Esophagus mucosa (tissue), 1 donor: ENCODE results near the gene PLPP4. TPM values are rescaled to one million over a fixed set of nuclear protein-coding genes. Genes with fewer than 3 reads are reported as not detected.

Source experiments
- ATAC-seq: fragments of 200-7000 bp; cut with Tn5 transposase; one replicate; pipeline ENCODE4 v1.9.1; 2020
- total RNA-seq: library from RNA; stranded (reverse); gene quantifications from one replicate; pipeline ENCODE4 v1.2.4, GENCODE V29; 2023
- donor health status: DM: yes; HTN: yes; CAD: no.

The PLPP4 gene
- total RNA-seq, 1 donor from 2014 or later, result not detected

DNA sequence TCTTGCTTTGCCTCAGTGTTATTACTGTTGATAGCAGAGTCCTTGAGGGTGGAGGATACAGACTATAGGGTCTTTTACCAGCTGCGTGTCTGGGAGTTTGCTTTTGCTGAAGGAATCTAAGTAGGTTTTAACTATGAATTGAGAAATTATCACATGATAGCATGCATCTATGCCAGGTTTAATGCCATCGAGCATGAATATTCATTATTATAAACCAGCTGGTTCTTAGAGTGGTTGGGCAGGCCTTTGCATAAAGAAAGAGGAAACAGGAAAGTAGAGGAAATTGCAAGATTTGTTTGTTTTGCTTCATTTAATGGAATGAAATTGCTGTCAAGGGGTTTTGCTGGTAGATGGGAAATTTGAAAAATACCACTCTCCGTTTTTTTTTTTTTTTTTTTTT is 70.7 kb downstream of the PLPP4 start:
- ATAC-seq, result no peak

DNA sequence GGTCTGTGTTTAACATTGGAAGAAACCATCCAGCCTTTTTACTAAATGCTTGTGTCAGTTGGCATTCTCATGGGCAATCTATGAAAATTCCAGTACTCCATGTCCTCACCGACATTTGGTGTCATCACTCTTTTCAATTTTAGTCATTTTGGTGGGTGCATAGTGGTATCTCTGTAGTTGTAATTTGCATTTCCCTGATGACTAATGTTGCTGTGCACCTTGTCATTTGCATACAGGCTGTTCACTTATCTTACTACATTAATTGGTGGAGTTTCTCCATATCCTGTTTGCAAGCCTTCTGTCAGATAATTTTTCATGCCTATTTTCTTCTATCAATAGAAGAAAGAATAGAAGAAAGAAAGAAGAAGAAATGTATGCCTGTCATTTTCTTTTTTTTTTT is 73.7 kb downstream of the PLPP4 start:
- no peak for ATAC-seq

DNA sequence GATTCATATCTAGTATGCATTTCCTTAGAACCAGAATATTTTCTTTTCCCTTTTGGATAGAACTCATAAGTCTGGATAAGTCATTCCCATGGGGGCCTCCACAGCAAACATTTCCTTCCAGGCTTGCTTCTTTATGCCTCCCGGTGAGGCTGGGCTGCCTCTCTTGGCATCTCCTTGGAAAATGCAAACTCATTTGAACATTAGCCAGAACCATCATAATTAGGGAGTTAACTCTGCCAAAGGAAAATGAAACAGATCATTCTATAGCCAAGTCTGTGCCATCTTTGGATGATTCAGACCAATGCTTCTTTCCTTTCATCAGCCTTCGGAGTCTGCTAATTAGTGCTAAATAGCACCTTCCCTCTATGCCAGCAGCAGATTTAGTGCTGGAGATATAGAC is 81.1 kb downstream of the PLPP4 start:
- ATAC-seq, result no peak

DNA sequence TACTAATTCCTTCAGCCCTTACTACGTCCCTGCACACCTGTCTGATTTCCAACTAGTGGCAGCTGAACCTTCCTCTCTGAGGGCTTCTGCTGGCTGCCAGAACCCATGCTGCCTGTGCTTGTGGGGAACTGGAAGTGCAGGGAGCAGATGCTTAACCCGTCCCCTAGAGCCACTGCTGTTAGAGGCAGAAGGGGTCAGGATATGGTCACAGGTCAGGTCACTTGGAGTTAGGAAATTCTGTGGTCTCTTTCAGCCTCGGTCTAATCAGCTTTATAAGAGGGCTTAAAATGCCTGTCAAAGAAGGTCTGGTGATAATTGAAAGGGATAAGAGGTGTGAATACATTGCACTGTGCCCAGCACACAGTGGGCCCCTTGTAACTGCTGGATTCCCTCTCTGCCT is 82.0 kb downstream of the PLPP4 start:
- no peak for ATAC-seq

DNA sequence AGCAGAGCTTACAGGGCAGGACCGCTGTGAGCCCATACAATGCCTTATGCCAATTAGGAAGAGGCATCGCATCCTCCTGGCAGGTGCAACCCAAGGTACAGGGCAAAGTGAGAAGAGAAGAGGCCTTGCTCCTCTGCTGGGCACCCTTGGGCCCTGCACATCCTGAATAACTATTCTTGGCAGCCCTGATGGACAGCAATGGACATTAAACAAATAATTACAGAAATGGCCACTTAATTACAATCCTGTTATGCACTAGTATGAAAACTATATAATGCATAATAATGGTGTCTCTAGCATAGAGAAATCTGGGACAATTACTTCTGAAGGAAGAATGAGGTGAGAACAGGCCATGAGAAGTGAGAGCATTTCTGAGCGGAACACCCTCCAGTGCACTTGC is 83.5 kb downstream of the PLPP4 start:
- ATAC-seq, result no peak

DNA sequence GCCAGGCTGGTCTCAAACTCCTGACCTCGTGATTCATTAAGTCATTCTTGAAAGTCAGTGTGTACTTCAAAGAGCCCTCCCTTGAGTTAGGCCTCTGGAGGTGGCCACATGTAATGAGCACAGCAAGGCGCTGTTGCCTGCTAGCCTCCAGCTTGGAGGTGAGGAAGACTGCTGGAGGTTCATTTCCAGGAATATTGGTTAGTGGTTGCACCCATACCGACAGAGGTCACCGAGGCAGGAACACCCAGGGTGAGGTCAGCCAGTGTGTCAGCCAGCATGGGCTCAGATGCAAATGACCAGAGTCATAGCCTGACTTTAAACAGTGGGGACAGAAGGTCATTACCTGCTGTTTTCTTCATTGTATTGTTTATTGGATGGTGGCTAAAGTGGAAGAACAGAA is 85.0 kb downstream of the PLPP4 start:
- no peak for ATAC-seq

DNA sequence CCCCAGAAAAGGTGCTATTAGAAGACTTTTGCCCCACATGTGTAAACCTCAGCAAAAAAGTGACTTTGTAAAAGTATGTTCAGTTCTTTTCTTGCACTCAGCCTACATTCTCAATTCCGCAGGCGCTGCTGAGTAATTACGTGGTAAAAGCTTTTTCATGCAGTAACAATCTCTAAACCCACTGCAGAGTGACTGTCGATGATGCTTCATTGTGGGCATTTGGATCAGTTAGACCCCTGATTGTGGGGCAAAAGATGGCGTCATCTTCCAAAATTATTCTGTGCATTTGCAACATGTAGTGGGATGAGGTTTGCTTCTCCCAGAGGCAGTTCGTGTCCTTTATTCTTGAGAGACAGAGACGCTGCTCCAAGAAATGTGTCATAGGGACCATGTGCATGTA is 85.6 kb downstream of the PLPP4 start:
- ATAC-seq, result no peak

DNA sequence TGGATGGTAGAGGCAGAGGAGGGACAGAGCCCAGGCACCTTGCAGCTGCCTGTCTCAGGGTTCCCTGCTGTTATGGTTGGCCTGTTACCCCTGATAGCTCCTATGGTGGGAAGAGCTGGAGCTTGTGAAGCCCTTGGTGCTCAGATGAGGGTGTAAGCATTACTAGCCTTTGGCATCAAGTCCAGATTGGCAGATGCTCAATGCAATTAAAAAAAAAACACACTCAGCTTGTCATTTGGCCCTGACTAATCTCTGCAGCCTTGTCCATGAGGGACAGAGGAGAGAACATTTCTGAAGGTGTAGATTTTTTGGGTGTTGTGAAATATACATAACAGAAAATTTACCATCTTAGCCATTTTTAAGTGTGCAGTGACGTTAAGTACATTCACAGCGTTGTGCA is 86.3 kb downstream of the PLPP4 start:
- no peak for ATAC-seq

DNA sequence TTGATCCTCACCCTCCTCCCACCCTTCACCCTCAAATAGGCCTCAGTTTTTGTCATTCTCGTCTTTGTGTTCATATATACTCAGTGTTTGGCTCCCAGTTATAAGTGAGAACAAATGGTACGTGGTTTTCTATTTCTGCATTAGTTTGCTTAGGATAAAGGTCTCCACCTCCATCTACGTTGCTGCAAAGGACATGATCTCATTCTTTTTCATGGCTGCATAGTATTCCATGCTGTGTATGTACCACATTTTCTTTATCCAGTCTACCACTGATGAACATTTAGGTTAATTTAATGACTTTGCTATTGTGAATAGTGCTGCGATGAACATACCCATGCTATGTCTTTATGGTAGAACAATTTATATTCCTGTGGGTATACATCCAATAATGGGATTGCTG is 91.2 kb downstream of the PLPP4 start:
- no peak for ATAC-seq

DNA sequence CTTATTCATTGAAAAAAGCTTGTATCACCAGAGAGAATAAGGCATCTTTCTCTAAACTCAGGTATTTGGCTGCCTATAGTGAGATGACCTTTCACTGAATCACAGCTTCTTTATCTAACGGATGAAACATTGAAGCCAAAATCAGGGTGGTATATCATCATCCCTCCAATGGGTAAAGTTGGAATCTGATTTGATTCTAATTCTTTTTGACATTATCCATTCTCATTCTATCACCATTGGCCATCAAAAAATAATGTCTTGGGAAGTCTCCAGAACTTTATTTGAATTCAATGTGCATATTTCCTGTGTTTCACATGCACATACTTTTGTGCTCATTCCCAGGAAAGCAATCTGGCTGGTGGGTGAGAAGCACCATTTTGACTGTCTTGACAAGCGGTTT is 95.2 kb downstream of the PLPP4 start:
- no peak for ATAC-seq

DNA sequence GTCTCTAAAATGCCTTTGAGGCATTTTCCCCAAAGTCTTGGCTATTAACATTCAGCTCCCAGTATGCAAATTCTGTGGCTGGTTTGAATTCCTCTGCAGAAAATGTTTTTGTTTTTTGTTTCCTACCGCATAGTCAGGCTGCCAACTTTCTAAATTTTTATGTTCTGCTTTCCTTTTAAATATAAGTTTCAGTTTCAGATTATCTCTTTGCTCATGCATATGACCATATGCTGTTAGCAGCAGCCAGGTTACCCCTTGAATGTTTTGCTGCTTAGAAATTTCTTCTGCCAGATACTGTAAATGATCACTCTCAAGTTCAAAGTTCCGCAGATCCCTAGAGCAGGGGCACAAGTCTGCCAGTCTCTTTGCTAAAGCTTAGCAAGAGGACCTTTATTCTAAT is 96.9 kb downstream of the PLPP4 start:
- ATAC-seq, result no peak

DNA sequence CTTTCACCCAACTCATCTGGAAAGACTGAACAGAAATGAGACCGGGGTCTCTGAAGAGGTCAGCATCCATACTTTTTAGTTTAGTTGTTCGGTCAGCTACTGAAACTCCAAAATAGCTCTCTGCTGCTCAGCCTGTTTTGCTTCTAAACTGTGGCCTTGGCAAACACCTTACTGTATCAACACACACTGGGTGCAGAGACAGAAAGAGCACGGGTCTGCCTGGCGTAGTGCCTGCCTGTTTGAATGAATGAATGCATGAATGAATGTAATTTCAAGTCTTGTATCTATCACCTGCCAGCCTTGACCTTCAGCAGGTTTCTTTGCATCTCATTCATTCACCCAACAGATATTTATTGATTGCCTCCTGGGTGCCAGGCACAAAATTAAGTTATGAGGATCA is 98.4 kb downstream of the PLPP4 start:
- no peak for ATAC-seq

DNA sequence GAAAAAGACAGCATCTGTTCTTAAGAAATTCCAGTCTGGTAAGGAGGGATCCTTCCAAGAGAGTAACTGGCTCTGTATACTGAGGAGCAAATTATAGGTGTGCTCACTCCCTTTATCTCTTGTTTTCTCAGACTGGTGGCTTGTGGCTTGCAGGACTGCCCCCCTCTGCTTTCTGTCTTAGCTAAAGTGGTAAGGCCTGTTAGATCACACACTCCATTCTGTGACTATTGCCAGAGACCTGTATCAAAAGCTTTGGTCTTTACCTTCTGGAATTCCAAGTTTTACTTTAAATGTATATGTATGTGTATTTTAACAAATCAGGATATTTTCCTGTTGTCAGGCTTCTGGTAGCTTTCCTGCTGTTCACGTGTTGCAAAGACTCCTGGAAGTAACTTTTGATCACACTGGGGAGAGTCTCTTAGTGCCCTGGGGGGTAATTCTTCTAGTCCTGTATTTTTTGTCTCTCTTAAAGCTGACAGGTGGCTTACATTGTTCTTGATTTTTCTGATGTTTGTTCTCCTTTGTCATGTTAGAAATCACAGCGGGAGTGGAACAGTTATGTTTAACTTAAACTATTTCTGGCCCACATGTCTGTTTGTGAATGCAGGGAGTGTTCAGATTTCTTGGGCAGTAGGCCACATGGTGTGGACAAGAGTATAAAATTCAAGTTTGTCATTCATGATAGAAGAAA is 99.0 kb downstream of the PLPP4 start:
- ATAC-seq, result no peak

DNA sequence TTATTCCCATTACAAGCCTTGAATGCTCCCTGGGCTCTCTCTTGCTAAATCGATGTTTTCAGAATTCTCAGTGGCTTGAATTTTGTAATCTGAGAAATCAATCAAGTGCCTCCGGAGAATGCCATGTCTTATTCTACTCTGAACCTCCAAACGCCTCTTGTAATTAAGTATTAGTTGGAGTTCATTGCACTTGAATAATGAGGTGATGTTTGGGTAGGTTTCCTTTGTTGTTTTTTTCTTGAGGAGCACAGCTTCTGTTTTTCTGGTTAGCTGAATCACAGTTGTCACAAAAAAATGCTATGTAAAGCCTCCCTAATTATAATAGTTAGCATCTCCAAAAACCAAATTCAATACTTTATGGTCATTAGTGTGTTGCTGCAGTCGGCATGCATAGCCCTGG is 100.3 kb downstream of the PLPP4 start:
- no peak for ATAC-seq

DNA sequence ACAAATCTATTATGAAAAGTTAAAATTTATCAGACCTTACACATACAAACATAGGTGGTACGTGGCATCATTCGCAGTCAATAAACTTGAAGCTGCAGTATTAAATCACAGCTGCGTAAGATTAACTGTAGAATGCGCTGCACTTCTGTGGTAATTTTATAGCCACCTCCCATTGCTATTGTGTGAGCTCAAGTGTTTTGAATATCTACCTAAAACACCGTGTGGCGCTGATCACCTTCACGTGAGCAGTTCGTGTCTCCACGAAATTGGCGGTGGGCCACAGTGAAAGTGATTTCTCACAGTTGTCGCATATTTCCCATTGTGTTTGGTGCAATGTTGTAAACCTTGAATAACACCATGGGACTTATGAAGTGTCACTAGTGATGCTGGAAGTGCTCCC is 102.8 kb downstream of the PLPP4 start:
- ATAC-seq, result no peak

DNA sequence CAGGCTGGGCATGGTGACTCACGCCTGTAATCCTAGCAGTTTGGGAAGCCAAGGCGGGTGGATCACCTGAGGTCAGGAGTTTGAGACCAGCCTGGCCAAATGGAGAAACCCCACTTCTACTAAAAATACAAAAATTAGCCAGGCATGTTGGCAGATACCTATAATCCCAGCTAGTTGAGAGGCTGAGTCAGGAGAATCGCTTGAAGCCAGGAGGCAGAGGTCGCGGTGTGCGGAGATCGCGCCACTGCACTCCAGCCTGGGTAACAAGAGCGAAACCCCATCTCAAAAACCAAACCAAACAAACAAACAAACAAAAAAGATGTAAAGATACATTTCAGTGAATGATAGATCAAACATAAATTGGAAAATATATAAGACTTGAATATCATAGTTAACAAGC is 105.9 kb downstream of the PLPP4 start:
- no peak for ATAC-seq

DNA sequence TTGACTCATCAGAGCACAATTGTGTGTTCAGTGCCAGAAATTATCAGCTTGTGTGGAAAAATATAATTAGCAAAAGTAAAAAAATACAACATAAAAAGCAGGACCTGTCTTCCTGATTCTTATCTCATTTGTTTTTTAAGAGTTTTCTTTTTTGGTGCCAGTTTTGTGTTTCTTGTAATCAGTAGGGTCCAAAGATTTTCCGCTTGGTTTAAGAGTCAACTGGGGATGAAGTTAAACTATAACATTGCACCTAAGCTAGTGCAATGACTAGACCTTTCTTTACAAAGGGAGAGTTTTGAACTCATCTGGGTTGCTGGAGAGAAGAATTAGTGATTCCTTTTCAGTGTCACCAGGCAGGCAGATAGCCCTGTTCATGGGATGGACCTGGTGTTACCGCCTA is 113.4 kb downstream of the PLPP4 start:
- no peak for ATAC-seq

DNA sequence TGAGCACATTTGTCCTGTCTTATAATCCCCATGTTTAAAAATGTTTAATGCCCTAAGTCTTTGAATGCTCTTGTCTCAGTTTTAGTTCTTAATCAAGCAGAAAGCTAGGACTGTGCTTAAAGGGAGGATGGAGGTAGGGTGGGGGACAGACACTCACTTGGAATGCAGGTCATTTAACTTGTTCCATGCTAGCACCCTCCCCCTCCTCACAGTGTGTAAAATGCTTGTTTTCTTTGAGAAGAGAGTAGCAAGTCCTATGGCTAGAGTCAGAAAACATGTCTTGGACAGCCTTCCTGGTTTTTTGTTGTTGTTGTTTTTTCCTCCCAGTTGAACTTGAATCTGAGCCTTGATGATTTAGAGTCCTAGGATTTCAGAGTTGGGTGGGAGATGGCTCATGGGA is 114.2 kb downstream of the PLPP4 start:
- ATAC-seq, result no peak

DNA sequence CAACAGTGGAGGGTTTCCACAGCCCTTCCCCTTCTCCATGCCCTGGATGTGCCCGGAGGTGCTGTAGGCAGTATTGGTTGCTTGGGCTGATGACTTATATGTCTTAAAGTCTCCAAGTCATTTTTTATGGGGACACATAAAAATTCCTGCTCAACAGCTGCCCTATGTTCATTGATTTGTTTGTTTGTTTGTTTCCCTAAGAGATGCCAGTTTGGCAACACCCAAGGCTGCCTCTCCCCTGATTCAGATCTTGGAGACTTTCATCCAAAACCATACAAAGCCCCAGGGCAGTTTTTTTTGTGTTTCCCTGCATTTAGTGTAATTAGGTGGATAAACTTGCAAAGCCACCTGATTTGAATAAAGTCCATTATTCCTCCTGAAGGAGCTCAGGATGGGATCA is 115.3 kb downstream of the PLPP4 start:
- ATAC-seq, result no peak

DNA sequence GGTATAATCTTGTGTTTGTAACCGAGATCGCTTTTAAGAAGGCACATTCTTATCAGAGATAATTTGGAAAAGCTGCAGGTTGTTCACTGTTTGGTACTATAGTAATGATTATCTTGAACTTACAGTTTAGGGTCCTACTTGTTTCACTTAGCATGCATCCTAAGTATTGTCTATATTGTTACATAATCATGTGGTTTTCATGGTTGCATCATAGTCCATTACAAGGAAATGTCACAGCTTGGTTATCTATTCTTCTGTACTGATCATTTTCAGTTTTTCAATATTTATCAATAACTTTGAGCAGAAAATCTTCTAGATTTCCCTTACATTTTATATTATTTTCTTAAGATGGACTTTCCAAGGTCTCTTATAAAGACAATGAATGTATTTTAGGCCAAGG is 116.3 kb downstream of the PLPP4 start:
- no peak for ATAC-seq

DNA sequence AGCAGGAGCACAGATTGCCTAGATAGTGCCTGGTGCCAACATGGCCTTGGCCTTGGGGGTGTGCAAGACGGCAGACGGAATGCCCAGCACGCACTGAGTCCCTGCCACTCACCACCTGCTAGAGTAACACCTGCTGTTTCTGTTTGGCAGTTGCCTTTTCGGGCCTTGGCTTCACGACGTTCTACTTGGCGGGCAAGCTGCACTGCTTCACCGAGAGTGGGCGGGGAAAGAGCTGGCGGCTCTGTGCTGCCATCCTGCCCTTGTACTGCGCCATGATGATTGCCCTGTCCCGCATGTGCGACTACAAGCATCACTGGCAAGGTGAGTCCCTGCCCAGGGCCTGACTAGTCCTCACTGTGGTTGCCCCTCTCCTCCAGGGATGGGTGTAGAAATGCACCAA is 118.0 kb downstream of the PLPP4 start:
- ATAC-seq, result no peak

DNA sequence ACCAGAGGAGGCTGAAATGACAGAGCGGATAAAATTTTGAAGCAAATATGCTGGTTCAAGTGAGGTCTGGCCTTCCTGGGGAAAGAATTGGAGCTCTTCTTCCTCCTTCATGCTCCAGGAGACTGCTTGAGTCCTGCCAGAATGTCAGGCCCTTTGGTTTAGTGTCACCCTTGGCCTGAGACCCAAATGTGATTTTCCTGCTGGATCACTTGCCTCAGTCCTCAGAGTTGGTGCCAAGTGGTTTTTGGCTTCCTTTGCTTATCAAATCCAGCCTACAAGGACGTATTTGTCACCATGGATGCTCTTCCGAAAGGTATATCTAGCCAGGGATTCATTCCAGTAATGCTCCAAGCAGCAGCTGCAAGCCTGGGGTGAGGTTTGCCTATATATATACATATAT is 118.4 kb downstream of the PLPP4 start:
- no peak for ATAC-seq

DNA sequence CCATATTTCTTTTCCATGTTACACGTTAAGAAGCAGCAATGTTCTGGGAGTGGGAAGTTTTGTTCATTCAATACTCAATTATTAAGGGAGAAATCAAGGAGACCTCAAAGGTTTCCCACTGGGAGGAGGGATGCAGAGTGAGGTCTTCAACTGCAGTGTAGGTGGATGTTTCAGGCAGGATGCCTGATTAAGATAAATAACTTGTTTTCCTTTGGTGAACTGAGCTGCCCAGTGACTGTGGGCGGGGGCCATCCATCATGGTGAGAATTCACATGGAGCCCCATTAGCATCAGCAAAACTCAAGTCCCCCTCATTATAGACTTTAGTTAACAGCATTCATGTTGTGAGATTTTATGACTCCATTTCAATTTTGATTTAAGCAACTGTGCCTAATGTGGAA is 121.1 kb downstream of the PLPP4 start:
- ATAC-seq, result no peak

DNA sequence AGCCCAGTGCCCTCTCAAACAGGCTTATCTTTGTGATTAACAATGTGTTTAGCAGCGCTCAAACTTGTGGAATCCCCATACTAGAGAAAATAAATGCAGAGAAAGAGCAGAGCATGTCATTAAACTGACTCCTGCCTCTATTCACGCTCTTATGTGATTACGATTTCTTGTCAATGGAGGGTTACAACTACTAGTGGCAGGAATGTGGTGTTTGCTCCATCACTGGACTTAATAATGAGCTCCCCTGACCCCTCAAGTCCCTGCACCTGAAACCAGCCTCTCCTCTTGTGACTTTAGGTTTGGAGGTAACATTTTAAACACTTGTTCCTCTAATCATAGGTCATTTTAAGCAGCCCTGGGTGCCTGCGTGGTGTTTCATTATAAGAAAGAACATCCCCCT is 121.9 kb downstream of the PLPP4 start:
- no peak for ATAC-seq
